ENCODE data around the gene TMEM178A.
"Not testable (repeated sequence)": the region's sequence is repeated elsewhere in the genome, so short reads cannot be mapped to it uniquely, and the experiment has no call there.

TMEM178A gene

GRCh38 chr2:39665811-39666490, at the start of gene TMEM178A:
TMEM178A (plus strand) TSS chr2:39665917; CDS start chr2:39665975, 58 bp downstream.
- DNase-seq (ENCODE audit: low read depth in 2 of 2, low spot score in 1 of 2) = no peak

- no peak for DNase-seq (ENCODE audit: low read depth in 2 of 2, low spot score in 1 of 2)
Measured at GRCh38 chr2:39618236-39618635, 47.5 kb upstream of the TMEM178A start.

- no peak for DNase-seq (ENCODE audit: low read depth in 2 of 2, low spot score in 1 of 2)
Measured at GRCh38 chr2:39618736-39619135, 47.0 kb upstream of the TMEM178A start.

- DNase-seq (ENCODE audit: low read depth in 2 of 2, low spot score in 1 of 2) = no peak
Measured at GRCh38 chr2:39620067-39620466, 45.6 kb upstream of the TMEM178A start.

GRCh38 chr2:39621596-39621995, 44.1 kb upstream of the TMEM178A start:
- DNase-seq (ENCODE audit: low read depth in 2 of 2, low spot score in 1 of 2) = no peak

GRCh38 chr2:39622860-39623259, 42.9 kb upstream of the TMEM178A start:
- DNase-seq (ENCODE audit: low read depth in 2 of 2, low spot score in 1 of 2) = no peak

GRCh38 chr2:39623917-39624316, 41.8 kb upstream of the TMEM178A start:
- DNase-seq (ENCODE audit: low read depth in 2 of 2, low spot score in 1 of 2) = no peak

- no peak for DNase-seq (ENCODE audit: low read depth in 2 of 2, low spot score in 1 of 2)
Measured at GRCh38 chr2:39625193-39625926, 40.4 kb upstream of the TMEM178A start.

GRCh38 chr2:39625927-39626270, 39.8 kb upstream of the TMEM178A start:
- DNase-seq (ENCODE audit: low read depth in 2 of 2, low spot score in 1 of 2) = no peak

- not testable (repeated sequence) for DNase-seq (ENCODE audit: low read depth in 2 of 2, low spot score in 1 of 2)
Measured at GRCh38 chr2:39628346-39628745, 37.4 kb upstream of the TMEM178A start.

- DNase-seq (ENCODE audit: low read depth in 2 of 2, low spot score in 1 of 2) = no peak
Measured at GRCh38 chr2:39629646-39630045, 36.1 kb upstream of the TMEM178A start.

GRCh38 chr2:39631256-39631655, 34.5 kb upstream of the TMEM178A start:
- no peak for DNase-seq (ENCODE audit: low read depth in 2 of 2, low spot score in 1 of 2)

- DNase-seq (ENCODE audit: low read depth in 2 of 2, low spot score in 1 of 2) = no peak
Measured at GRCh38 chr2:39631718-39632117, 34.0 kb upstream of the TMEM178A start.

- DNase-seq (ENCODE audit: low read depth in 2 of 2, low spot score in 1 of 2) = no peak
Measured at GRCh38 chr2:39632876-39633275, 32.8 kb upstream of the TMEM178A start.

GRCh38 chr2:39636306-39636705, 29.4 kb upstream of the TMEM178A start:
- no peak for DNase-seq (ENCODE audit: low read depth in 2 of 2, low spot score in 1 of 2)

- no peak for DNase-seq (ENCODE audit: low read depth in 2 of 2, low spot score in 1 of 2)
Measured at GRCh38 chr2:39638581-39638980, 27.1 kb upstream of the TMEM178A start.

- DNase-seq (ENCODE audit: low read depth in 2 of 2, low spot score in 1 of 2) = no peak
Measured at GRCh38 chr2:39640107-39640506, 25.6 kb upstream of the TMEM178A start.

GRCh38 chr2:39640681-39641080, 25.0 kb upstream of the TMEM178A start:
- DNase-seq (ENCODE audit: low read depth in 2 of 2, low spot score in 1 of 2) = no peak

- no peak for DNase-seq (ENCODE audit: low read depth in 2 of 2, low spot score in 1 of 2)
Measured at GRCh38 chr2:39641635-39642034, 24.1 kb upstream of the TMEM178A start.

GRCh38 chr2:39642051-39642718, 23.5 kb upstream of the TMEM178A start:
- DNase-seq (ENCODE audit: low read depth in 2 of 2, low spot score in 1 of 2) = no peak

GRCh38 chr2:39645826-39646225, 19.9 kb upstream of the TMEM178A start:
- DNase-seq (ENCODE audit: low read depth in 2 of 2, low spot score in 1 of 2) = no peak

- no peak for DNase-seq (ENCODE audit: low read depth in 2 of 2, low spot score in 1 of 2)
Measured at GRCh38 chr2:39646267-39646666, 19.4 kb upstream of the TMEM178A start.
